Right cardiac atrium (tissue), 5 donors: ENCODE results near the gene ZNF302. TPM values are rescaled to one million over a fixed set of nuclear protein-coding genes. Genes with fewer than 3 reads are reported as not detected.
"Not testable (repeated sequence)": the region's sequence is repeated elsewhere in the genome, so short reads cannot be mapped to it uniquely, and the experiment has no call there.

Experiments
- ATAC-seq, 2 donors: fragments of 200-7000 bp; cut with Tn5 transposase; one replicate each; pipeline versions ENCODE4 v1.8.0 to v1.9.1; 2020; ENCODE audit warnings: moderate library complexity in 2 of 2, mild to moderate bottlenecking in 1 of 2
- DNase-seq, 3 donors: peaks; one replicate each; pipeline ENCODE4 v3.0.0-alpha.2; 2020
- H3K27ac ChIP-seq: one replicate; pipeline ENCODE4 v1.5.1; 2013; ENCODE audit warnings: mild to moderate bottlenecking, low read length, control low read depth, moderate library complexity
- H3K27me3 ChIP-seq: one replicate; pipeline ENCODE4 v1.6.1; 2013; ENCODE audit not compliant: control insufficient read depth, insufficient read depth
- H3K4me1 ChIP-seq: one replicate; pipeline ENCODE4 v1.6.1; 2013; ENCODE audit warnings: low read length; ENCODE audit not compliant: control insufficient read depth, insufficient read depth
- H3K4me3 ChIP-seq: one replicate; pipeline ENCODE4 v1.5.1; 2013; ENCODE audit warnings: low read length, control low read depth
- H3K9me3 ChIP-seq: one replicate; pipeline ENCODE4 v1.6.1; 2013; ENCODE audit warnings: low read length; ENCODE audit not compliant: control insufficient read depth
- WGBS: extraction: QIAGEN DNeasy Blood & Tissue Kit; methylation state at CpG from one replicate; pipeline ENCODE4 v1.1.7; 2013; 5-methylcytosine and 5-hydroxymethylcytosine counted together
- intact Hi-C, 4 donors: fragments of 100-400 bp; cut with DNase I; formaldehyde crosslinking; loops; one replicate each; pipeline versions ENCODE4 v1.11.0 to v1.14.0; 2022 to 2023
- polyA plus RNA-seq: library from polyadenylated mRNA; stranded (reverse); fragments of 200-250 nt; gene quantifications from one replicate; pipeline ENCODE4 v1.2.3, GENCODE V29; 2013
- total RNA-seq, 4 donors: library from RNA; stranded (reverse); fragmentation: NEBNext Ultra II Directional; extraction: Animal tissue kit (Norgen Biotek cat#: 25700); gene quantifications; one replicate each; pipeline ENCODE4 v1.2.1, GENCODE V29; 2021
- donor health status: healthy with polysubstance abuse.
- donor health status: DM: no; HTN: yes; CAD: no.
- donor health status: DM: no; HTN: no; CAD: no.
- donor health status: DM: no; HTN: yes; CAD: no; lungs with severe emphysema.
- donor health status: DM: yes; HTN: yes; CAD: no.

The ZNF302 gene
- total and polyA plus RNA-seq, 5 donors = 25.1 to 47.3 (median 39.0) TPM

DNA sequence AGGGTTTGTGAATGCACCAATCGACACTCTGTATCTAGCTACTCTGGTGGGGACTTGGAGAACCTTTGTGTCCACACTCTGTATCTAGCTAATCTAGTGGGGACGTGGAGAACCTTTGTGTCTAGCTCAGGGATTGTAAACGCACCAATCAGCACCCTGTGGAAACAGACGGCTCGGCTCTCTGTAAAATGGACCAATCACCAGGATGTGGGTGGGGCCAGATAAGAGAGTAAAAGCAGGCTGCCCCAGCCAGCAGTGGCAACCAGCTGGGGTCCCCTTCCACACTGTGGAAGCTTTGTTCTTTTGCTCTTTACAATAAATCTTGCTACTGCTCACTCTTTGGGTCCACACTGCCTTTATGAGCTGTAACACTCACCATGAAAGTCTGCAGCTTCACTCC lies 8.8 kb upstream of the ZNF302 start:
- not testable (repeated sequence) for H3K27ac ChIP-seq, H3K9me3 ChIP-seq, H3K4me3 ChIP-seq, H3K4me1 ChIP-seq, DNase-seq, H3K27me3 ChIP-seq, ATAC-seq
- 81% methylated on average over 5 of the region's 5 CpGs for WGBS
- intact Hi-C loops = loop anchor here in 1 of 4 donors (10.0 kb wide), 1 partner anchor 114 kb away; no protein-coding TSS in a partner anchor

DNA sequence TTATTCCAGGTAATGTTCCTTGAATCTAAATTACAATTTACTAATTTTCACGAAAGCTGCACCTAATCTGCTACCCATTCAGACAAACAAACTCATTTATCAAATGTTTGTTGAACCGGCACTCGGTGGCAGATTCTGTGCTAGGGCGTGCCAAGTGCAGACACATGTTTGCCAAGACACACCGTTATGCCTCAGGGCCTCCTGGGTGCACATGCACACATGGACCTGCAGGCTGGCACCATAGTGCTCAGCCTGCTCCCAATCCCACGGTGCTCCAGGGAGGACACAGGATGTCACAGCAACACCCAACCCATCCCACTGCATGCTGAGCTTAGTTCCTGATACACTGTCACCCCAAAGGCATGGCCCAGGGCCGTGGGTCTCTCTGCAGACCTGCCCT lies 8.2 kb upstream of the ZNF302 start:
- DNase-seq (no peak), ATAC-seq (peak in 1 of 2 donors; percentile 20)
- Histone ChIP-seq H3K4me1 (no peaks in the 10 kb centered on the region), H3K27ac (no peak overlapping the region), H3K9me3 (no peaks in the 10 kb centered on the region), H3K4me3 (no peak overlapping the region), H3K27me3 (no peaks in the 10 kb centered on the region)
- intact Hi-C loops = loop anchor here in 1 of 4 donors (10.0 kb wide), 1 partner anchor 115 kb away; no protein-coding TSS in a partner anchor
- WGBS = 74% methylated on average over 7 of the region's 7 CpGs

DNA sequence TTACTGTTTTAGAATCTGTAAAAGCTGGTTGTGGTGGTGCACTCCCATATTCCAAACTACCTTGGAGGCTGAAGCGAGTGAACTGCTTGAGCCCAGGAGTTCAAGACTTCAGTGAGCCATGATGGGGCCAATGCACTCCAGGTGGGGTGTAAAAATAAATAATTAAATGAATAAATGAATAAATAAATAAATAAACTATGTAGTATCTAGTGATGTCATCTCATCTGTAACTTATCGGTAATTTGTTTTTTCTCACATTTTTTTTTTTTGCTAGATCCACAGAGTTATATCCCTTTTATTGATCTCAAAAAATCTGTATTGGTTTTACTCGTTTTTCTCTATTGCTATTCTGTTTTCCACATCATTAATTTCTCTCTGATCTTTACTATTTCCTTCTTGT lies 5.5 kb upstream of the ZNF302 start:
- WGBS = 92% methylated on average over 3 of the region's 3 CpGs

DNA sequence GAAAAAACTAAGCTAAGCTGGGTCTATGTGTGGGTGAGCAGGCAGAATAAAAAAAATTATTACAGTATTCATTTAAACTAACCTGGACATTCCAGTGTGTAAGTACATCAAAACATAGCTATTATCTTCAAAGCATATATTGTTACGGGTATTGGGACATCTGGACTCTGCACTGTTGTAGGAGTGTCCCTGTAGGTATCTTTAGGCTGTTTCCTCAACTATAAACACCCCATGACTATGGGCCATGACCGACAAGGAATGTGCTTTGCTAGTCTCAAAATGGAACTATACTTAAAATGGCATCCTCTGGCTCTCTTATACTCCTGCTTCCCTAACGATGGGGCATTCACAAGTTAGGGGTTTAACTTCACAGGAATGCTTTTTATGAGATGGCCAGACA lies 3.9 kb upstream of the ZNF302 start:
- no peak for ATAC-seq
- Histone ChIP-seq H3K27ac (no peak overlapping the region), H3K9me3 (no peaks in the 10 kb centered on the region), H3K27me3 (no peaks in the 10 kb centered on the region), H3K4me3 (no peak overlapping the region), H3K4me1 (peaks cover 2% of the 10 kb centered on the region)
- DNase-seq = no peak
- intact Hi-C loops = no loop called here
- WGBS = 74% methylated on average over 3 of the region's 3 CpGs

More for the DNA sequence above, 5.5 kb upstream of the ZNF302 start:
- Histone ChIP-seq H3K9me3 (no peaks in the 10 kb centered on the region), H3K4me1 (no peaks in the 10 kb centered on the region), H3K27ac (no peak overlapping the region), H3K27me3 (no peaks in the 10 kb centered on the region), H3K4me3 (no peak overlapping the region)
- DNase-seq (no peak), ATAC-seq (no peak)
- intact Hi-C loops = no loop called here

DNA sequence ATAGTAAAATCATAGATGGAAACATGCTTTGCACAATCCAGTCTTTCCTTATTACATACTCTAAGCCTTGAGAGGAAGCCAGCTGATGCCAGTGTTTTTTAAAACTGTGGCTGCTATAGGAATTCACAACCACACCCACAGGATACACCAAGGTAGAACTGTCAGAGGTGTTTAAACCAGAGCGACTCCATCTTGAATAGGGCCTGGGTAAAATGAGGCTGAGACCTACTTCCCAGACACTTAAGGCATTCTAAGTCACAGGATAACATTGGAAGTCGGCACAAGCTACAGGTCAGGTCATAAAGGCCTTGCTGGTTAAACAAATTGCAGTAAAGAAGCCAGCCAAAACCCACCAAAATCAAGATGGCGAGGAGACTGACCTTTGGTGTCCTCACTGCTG lies 2.2 kb upstream of the ZNF302 start:
- no peaks in the 10 kb centered on the region for H3K9me3 ChIP-seq
- no peak overlapping the region for H3K27ac ChIP-seq
- peaks cover 2% of the 10 kb centered on the region for H3K4me1 ChIP-seq
- ATAC-seq (no peak), DNase-seq (no peak)
- intact Hi-C loops = no loop called here
- WGBS = 94% methylated on average over 3 of the region's 3 CpGs
- H3K27me3 ChIP-seq = no peaks in the 10 kb centered on the region
- H3K4me3 ChIP-seq = no peak overlapping the region

DNA sequence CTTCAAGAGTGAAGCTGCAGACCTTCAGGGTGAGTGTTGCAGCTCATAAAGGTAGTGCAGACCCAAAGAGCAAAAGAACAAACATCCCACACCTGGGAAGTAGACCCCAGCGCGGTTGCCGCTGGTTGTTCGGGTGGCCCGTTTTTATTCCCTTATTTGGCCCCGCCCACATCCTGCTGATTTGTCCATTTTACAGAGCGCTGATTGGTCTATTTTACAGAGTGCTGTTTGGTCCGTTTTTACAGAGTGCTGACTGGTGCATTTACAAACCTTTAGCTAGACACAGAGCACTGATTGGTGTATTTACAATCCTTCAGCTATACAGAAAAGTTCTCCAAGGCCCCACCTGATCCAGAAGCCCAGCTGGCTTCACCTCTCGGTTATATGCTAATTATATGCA lies 1.6 kb upstream of the ZNF302 start:
- Histone ChIP-seq H3K27ac (no peak overlapping the region), H3K4me1 (peaks cover 2% of the 10 kb centered on the region), H3K9me3 (no peaks in the 10 kb centered on the region), H3K27me3 (no peaks in the 10 kb centered on the region), H3K4me3 (no peak overlapping the region)
- intact Hi-C loops = no loop called here
- DNase-seq (peak in 1 of 3 donors; percentile 40), ATAC-seq (no peak)
- 94% methylated on average over 9 of the region's 9 CpGs for WGBS

DNA sequence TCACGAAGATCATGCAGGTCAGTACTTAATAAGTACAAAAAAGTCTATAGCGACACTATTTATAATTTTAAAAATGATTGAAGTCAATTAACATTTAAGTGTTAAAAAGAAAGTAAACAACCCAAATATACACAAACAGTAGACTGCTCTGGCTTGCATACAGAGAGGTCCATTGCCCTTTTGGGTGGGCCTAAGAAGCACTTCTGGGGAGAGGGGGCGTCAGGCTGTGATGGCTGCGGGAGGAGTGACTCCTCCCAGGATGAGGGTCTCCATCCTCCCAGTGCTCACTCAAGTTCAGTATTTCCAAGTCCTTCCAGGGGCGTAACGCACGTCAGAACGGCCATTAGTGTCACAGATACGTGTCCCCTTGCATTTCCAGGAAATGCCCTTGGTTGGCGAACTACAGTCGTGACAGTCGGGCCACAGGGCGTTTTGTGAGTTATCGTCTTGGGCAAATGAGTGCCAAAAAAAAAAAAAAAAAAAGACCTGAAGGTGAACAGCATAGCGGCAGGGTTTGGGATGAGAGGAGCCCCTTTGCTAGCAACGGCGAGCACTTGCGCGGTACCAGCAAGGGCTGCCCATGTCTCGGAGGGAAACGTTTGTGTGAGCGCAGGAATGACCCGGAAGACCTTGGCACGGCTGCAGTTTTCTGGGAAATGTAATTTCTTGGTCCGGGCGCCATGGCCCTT lies 637 bp upstream of the ZNF302 start, which contains the start of gene SCGB2B2:
Gene SCGB2B2 (minus strand): TSS at position 463 of the 689 bp plus-strand sequence. CDS start 82,596 bp downstream, outside the sequence.
- H3K4me3 ChIP-seq = peak within 1 kb of the TSS; percentile 78
- peak in 2 of 3 donors; percentile 65 to 82 for DNase-seq
- peak; percentile 87 to 88 for ATAC-seq
- intact Hi-C loops = no loop called here
- peaks cover under 1% of the 10 kb centered on the region for H3K9me3 ChIP-seq
- WGBS = 5% methylated on average over 26 of the region's 26 CpGs
- peaks cover 2% of the 10 kb centered on the region for H3K4me1 ChIP-seq
- H3K27ac ChIP-seq = peak within 1 kb of the TSS; percentile 99
- no peaks in the 10 kb centered on the region for H3K27me3 ChIP-seq

DNA sequence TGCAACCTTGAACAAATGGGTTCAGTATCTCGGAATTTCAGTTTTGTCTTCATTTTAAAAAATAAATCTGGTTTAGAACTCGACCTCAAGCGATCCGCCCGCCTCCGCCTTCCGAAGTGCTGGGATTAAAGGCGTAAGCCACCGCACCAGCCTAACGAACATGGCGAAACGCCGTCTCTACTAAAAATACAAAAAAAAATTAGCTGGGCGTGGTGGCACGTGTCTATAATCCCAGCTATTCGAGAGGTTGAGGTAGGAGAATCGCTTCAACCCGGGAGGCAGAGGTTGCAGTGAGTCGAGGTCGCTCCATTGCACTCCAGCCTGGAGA lies 571 bp downstream of the ZNF302 start:
- DNase-seq (no peak), ATAC-seq (no peak)
- Histone ChIP-seq H3K9me3 (peaks cover 2% of the 10 kb centered on the region), H3K27me3 (no peaks in the 10 kb centered on the region), H3K4me1 (peaks cover 2% of the 10 kb centered on the region), H3K4me3 (peak overlapping the region; percentile 78), H3K27ac (peak overlapping the region; percentile 99)
- intact Hi-C loops = no loop called here
- 2% methylated on average over 20 of the region's 20 CpGs for WGBS

DNA sequence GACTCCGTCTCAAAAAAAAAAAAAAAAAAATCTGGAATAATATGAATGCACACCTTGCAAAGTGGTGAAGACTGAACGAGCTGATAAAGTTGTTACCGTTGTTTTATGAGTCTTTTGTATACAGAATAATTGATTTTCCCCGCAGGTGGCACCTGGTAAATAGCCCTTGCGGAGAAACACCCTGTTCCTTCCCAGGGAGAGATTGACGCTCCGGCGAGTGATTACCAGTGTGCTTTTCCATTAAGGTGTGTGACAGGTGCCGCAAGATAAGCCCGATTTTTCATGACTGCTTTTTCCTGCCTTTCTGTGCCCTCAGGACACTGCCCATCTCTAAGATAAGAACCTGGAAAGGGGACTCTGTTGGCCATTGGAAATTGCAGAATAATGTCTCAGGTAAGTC lies 943 bp downstream of the ZNF302 start:
- peaks cover 2% of the 10 kb centered on the region for H3K9me3 ChIP-seq
- ATAC-seq (no peak), DNase-seq (no peak)
- H3K4me3 ChIP-seq = peak overlapping the region; percentile 78
- intact Hi-C loops = no loop called here
- H3K4me1 ChIP-seq = peaks cover 2% of the 10 kb centered on the region
- H3K27me3 ChIP-seq = no peaks in the 10 kb centered on the region
- 47% methylated on average over 10 of the region's 10 CpGs for WGBS
- no peak overlapping the region for H3K27ac ChIP-seq

DNA sequence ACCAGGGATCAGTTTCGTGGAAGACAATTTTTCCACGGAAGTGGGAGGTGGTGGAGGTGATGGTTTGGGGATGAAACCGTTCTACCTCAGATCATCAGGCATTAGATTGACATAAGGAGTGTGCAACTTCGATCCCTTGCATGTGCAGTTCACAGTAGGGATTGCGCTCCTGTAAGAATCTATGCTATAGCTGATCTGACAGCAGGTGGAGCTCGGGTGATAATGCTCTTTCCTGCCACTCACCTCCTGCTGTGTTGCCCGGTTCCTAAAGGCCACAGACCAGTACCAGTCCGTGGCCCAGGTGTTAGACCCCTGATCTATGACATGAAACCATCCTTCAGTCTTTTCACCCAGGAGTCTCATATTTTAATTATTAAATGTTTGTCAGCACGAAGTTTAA lies 4.0 kb downstream of the ZNF302 start:
- H3K27me3 ChIP-seq = no peaks in the 10 kb centered on the region
- H3K27ac ChIP-seq = no peak overlapping the region
- 98% methylated on average over 9 of the region's 9 CpGs for WGBS
- H3K9me3 ChIP-seq = peaks cover 2% of the 10 kb centered on the region
- ATAC-seq (no peak), DNase-seq (no peak)
- H3K4me1 ChIP-seq = peaks cover 2% of the 10 kb centered on the region
- H3K4me3 ChIP-seq = no peak overlapping the region
- intact Hi-C loops = no loop called here

DNA sequence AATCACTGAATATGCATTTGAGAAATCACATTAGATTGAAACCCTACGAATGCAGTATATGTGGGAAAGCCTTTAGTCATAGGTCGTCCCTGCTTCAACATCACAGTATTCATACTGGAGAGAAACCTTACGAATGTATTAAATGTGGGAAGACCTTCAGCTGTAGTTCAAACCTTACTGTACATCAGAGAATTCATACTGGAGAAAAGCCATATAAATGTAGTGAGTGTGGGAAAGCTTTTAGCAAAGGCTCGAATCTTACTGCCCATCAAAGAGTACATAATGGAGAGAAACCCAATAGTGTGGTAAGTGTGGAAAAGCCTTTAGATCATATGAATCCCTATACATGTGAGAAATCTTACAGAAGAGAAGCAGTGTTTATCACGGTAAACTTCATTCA lies 7.8 kb downstream of the ZNF302 start:
- ATAC-seq, H3K4me1 ChIP-seq, H3K27me3 ChIP-seq, intact Hi-C loops, H3K4me3 ChIP-seq, H3K27ac ChIP-seq, DNase-seq, H3K9me3 ChIP-seq: not testable (repeated sequence)
- WGBS = 79% methylated on average over 5 of the region's 5 CpGs

DNA sequence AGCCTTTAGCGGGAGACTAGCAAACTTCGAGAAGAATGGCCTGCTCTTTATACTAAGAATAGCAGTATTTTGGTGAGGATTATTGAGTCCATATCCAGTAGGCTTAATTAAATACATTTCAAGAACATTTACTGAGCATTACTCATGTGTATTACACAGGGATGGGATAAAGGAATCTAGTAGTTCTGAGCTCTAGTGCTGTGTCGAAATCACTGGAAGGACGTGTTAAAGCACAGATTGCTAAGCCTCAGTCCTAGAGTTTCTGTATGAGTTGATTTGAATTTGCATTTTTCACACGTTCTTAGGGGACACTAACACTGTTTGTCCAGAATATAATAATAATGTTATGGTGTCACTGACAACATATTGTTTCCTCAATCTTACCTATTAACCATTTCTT lies 9.0 kb downstream of the ZNF302 start:
- no peak overlapping the region for H3K4me3 ChIP-seq
- peaks cover 2% of the 10 kb centered on the region for H3K9me3 ChIP-seq
- no peak for DNase-seq
- no peaks in the 10 kb centered on the region for H3K4me1 ChIP-seq
- no peak for ATAC-seq
- H3K27ac ChIP-seq = no peak overlapping the region
- no peaks in the 10 kb centered on the region for H3K27me3 ChIP-seq
- intact Hi-C loops = no loop called here
- 93% methylated on average over 5 of the region's 5 CpGs for WGBS
